Type B pancreatic cell (in vitro differentiated cells): ENCODE results near the gene DNAH14. TPM values are rescaled to one million over a fixed set of nuclear protein-coding genes. Genes with fewer than 3 reads are reported as not detected.

Experiments used
- DNase-seq: peaks from one replicate; pipeline ENCODE4 v3.0.0; 2021; ENCODE audit warnings: mixed read lengths; ENCODE audit not compliant: unreplicated experiment; ENCODE audit errors: extremely low spot score
- H3K27ac Mint-ChIP-seq: 2 replicates; pipeline ENCODE4 v1.8.0; 2021; ENCODE audit warnings: mild to moderate bottlenecking, mixed read lengths
- H3K27me3 Mint-ChIP-seq: 2 replicates; pipeline ENCODE4 v1.8.0; 2021; ENCODE audit warnings: mixed read lengths
- H3K36me3 Mint-ChIP-seq: 2 replicates; pipeline ENCODE4 v1.8.0; 2021; ENCODE audit warnings: mixed read lengths
- H3K4me1 Mint-ChIP-seq: one replicate; pipeline ENCODE4 v1.8.0; 2021; ENCODE audit warnings: mixed read lengths; ENCODE audit not compliant: unreplicated experiment
- H3K4me3 Mint-ChIP-seq: 2 replicates; pipeline ENCODE4 v1.8.0; 2021; ENCODE audit warnings: mild to moderate bottlenecking, mixed read lengths
- H3K9me3 Mint-ChIP-seq: 2 replicates; pipeline ENCODE4 v1.8.0; 2021; ENCODE audit warnings: mixed read lengths
- CTCF ChIP-seq: fragments of 200-600 bp; sonication (generic); conservative IDR thresholded peaks from 2 replicates; pipeline ENCODE4 v1.5.0; 2021; ENCODE audit warnings: antibody characterized with exemption, mild to moderate bottlenecking
- total RNA-seq: library from RNA; stranded (reverse); gene quantifications from 2 replicates; pipeline ENCODE4 v1.2.1, GENCODE V29; 2021; ENCODE audit warnings: low replicate concordance

Gene DNAH14
- total RNA-seq, 1 donor from 2014 or later = 42.1 TPM

DNA sequence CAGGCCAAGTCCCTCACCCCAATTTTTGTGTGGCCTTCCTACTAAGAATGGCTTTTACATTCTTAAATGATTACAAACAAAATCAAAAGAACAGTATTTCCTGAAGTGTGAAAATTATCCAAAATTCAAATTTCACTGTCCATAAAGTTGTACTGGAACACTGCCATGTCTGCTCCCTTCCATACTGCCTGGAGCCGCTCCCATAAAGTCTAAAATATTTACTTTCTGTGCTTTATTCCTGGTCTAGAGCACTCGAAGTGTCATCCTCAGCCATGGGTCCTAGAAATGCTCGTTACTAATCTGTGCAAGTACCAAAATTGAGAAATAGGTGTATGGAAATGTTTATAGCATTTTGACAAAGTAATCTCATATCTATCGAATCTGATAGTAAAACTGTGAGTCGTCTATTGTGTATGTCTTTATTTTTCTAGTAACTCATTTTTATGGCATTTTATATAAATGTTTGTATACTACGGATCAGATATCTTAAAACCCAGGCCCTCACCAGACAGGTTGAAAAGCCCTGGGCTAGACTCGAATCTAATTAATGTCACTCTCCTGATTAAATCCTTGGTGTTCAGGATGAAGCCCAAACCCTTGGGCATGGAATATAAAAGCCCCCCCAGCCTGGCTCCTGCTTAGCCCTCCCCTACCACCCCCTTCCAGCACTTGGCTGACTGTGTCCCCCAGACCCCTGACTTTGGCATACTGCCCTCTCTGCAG, 493.5 kb downstream of the DNAH14 start:
- Mint-ChIP-seq H3K9me3 (no peaks in the 10 kb centered on the region), H3K27ac (peak overlapping the region; percentile 37), H3K36me3 (peaks cover 28% of the 10 kb centered on the region), H3K4me1 (peaks cover 67% of the 10 kb centered on the region), H3K4me3 (no peak overlapping the region), H3K27me3 (no peaks in the 10 kb centered on the region)
- no peak for TF ChIP-seq CTCF
- no peak for DNase-seq

DNA sequence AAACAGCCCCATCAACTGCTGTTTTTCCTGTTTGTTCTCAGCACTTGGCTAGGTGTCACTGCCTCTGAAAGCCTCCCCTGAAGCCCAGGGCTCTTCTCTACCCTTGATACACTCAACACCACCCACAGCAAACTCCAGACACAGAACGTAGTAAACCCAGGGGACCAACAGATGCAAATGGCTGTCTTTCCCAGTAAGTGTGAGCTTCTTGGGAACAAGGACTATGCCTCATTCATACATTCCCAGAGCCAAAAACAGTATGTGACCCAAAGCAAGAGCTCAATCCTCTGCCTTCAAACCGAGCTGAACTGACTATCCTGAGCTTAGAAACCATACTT, 494.0 kb downstream of the DNAH14 start:
- no peaks in the 10 kb centered on the region for H3K9me3 Mint-ChIP-seq
- no peak for TF ChIP-seq CTCF
- H3K4me3 Mint-ChIP-seq = peak overlapping the region; percentile 26
- peak overlapping the region; percentile 37 for H3K27ac Mint-ChIP-seq
- no peaks in the 10 kb centered on the region for H3K27me3 Mint-ChIP-seq
- H3K4me1 Mint-ChIP-seq = peaks cover 64% of the 10 kb centered on the region
- H3K36me3 Mint-ChIP-seq = peaks cover 24% of the 10 kb centered on the region
- DNase-seq = no peak

- Mint-ChIP-seq H3K27me3 (no peaks in the 10 kb centered on the region), H3K4me1 (peaks cover 61% of the 10 kb centered on the region), H3K27ac (peak overlapping the region; percentile 37), H3K4me3 (peak overlapping the region; percentile 73), H3K36me3 (peaks cover 17% of the 10 kb centered on the region), H3K9me3 (no peaks in the 10 kb centered on the region)
- no peak for TF ChIP-seq CTCF
- no peak for DNase-seq
Observed at GRCh38 chr1:225424562-225425200, 495.2 kb downstream of the DNAH14 start.

DNA sequence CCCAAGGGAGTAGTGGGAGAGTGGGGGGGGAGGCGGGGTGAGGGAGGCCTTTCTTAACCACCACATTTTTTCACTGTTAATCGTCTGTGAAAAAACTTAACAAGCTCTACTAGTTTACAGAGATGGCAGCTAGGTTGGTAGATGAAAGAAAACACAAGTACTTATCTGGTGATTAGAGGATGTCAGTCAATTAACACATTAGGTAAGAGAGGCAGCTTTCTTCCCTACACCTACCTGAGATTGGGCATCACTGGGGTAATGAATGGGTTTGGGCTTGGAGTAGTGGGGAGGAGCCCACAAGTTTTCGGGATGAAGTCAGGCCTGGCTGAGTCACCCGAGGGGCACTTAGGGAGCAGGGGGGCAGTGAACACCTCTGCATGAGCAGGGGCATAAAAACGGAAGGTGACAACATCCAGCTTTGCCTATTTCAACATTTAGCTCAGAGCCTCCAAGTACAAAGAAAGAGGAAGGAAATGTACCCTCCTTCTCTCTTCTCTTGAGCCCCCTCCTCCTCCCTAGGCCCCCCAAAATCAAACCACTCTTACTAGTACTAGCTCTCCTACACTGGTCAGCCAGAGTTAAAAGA, 495.8 kb downstream of the DNAH14 start:
- no peak for TF ChIP-seq CTCF
- Mint-ChIP-seq H3K27ac (peak overlapping the region; percentile 93), H3K27me3 (no peaks in the 10 kb centered on the region), H3K36me3 (peaks cover 15% of the 10 kb centered on the region), H3K9me3 (no peaks in the 10 kb centered on the region), H3K4me1 (peaks cover 58% of the 10 kb centered on the region), H3K4me3 (peak overlapping the region; percentile 95)
- DNase-seq = no peak

GRCh38 chr1:225426395-225427234, 497.1 kb downstream of the DNAH14 start:
- H3K4me1 Mint-ChIP-seq = peaks cover 57% of the 10 kb centered on the region
- peak overlapping the region; percentile 95 for H3K4me3 Mint-ChIP-seq
- no peaks in the 10 kb centered on the region for H3K27me3 Mint-ChIP-seq
- no peak for DNase-seq
- peak overlapping the region; percentile 93 for H3K27ac Mint-ChIP-seq
- H3K9me3 Mint-ChIP-seq = no peaks in the 10 kb centered on the region
- TF ChIP-seq CTCF = no peak
- peaks cover 14% of the 10 kb centered on the region for H3K36me3 Mint-ChIP-seq
